ENCODE data around the gene VSIG8. TPM values are rescaled to one million over a fixed set of nuclear protein-coding genes. Genes with fewer than 3 reads are reported as not detected.

The VSIG8 gene
- total RNA-seq, 2 experiments from 2014 or later = not detected

DNA sequence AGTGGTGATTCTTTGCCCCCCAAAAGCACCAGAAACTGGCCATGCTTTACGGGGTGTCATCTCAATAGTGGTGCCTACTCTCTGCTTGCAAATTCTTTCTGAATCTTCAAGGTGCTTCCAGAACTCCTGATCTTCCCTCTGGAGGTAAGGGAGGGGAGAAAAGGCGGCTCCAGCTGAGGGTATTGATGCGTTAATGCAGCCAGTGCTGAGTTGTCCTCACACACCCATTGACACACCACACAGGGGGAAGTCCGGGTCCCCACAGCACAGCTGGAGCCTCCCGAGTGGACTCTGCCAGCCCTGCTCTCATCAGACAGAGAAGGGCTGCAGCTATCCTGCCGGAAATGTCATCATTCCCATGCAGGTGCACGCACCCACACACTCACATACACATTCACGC is 1.2 kb downstream of the VSIG8 start:
- H3K9me3 ChIP-seq (ENCODE audit: control insufficient read depth in 1 of 2, insufficient read depth in 1 of 2, low read length in 2 of 2) = no peaks in the 10 kb centered on the region
- no peak overlapping the region for H3K4me3 Mint-ChIP-seq
- no peaks in the 10 kb centered on the region for H3K36me3 ChIP-seq (ENCODE audit: insufficient read depth, low read length)
- no peak overlapping the region for H3K4me3 ChIP-seq (ENCODE audit: low read length)
- H3K36me3 Mint-ChIP-seq (ENCODE audit: low read depth) = no peaks in the 10 kb centered on the region
- TF ChIP-seq, protein P1, sequence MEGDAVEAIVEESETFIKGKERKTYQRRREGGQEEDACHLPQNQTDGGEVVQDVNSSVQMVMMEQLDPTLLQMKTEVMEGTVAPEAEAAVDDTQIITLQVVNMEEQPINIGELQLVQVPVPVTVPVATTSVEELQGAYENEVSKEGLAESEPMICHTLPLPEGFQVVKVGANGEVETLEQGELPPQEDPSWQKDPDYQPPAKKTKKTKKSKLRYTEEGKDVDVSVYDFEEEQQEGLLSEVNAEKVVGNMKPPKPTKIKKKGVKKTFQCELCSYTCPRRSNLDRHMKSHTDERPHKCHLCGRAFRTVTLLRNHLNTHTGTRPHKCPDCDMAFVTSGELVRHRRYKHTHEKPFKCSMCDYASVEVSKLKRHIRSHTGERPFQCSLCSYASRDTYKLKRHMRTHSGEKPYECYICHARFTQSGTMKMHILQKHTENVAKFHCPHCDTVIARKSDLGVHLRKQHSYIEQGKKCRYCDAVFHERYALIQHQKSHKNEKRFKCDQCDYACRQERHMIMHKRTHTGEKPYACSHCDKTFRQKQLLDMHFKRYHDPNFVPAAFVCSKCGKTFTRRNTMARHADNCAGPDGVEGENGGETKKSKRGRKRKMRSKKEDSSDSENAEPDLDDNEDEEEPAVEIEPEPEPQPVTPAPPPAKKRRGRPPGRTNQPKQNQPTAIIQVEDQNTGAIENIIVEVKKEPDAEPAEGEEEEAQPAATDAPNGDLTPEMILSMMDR (IDR thresholded peaks at IDR 0.05) = no peak
- DNase-seq = no peak
- no peak for ATAC-seq (ENCODE audit: poor library complexity)
- CTCF ChIA-PET = interaction anchor here (1.5 kb wide), 1 partner anchor 12 kb away, joined by 3 read pairs; no protein-coding TSS in a partner anchor
- no peak overlapping the region for H3K27ac Mint-ChIP-seq
- no peaks in the 10 kb centered on the region for H3K27me3 Mint-ChIP-seq
- intact Hi-C loops (cut with DNase I, micrococcal nuclease) = no loop called here
- H3K27me3 ChIP-seq (ENCODE audit: control insufficient read depth in 1 of 2, insufficient read depth in 2 of 2, low read length in 2 of 2) = no peaks in the 10 kb centered on the region
- no peaks in the 10 kb centered on the region for H3K4me1 ChIP-seq (ENCODE audit: insufficient read depth, low read length)
- no peaks in the 10 kb centered on the region for H3K9me3 Mint-ChIP-seq
- H3K4me1 Mint-ChIP-seq (ENCODE audit: low read depth) = peaks cover 3% of the 10 kb centered on the region
- POLR2A ChIA-PET = no interaction called here
- no peak overlapping the region for H3K27ac ChIP-seq (ENCODE audit: low read depth in 1 of 2, low read length in 2 of 2)

DNA sequence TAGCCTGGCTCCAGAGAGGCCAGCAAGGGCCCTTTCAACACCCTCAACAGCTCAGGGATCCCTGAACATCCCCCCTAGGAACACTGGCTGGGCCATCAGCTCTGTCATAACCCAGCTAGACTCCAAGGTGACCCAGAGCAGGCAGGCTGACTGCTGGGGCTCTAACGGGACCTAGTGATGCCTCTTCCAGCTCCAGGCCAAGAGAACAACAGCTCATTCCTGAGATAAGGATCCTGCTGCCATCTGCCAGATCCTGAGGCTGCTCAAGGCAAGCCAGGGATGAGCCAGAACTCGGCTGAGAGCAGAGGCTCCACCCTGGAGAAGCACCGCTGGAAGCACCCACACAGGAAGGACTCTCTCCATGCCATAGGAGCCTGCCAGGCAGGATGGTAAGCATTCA is 2.0 kb downstream of the VSIG8 start:
- H3K4me3 ChIP-seq (ENCODE audit: low read length) = no peak overlapping the region
- intact Hi-C loops (cut with DNase I, micrococcal nuclease) = no loop called here
- ChIA-PET CTCF (interaction anchor here (1.5 kb wide), 1 partner anchor 12 kb away, joined by 3 read pairs; no protein-coding TSS in a partner anchor), POLR2A (no interaction called here)
- no peak overlapping the region for H3K27ac Mint-ChIP-seq
- peaks cover under 1% of the 10 kb centered on the region for H3K4me1 Mint-ChIP-seq (ENCODE audit: low read depth)
- DNase-seq = no peak
- TF ChIP-seq, protein P1 (IDR thresholded peaks at IDR 0.05) = no peak
- no peaks in the 10 kb centered on the region for H3K9me3 ChIP-seq (ENCODE audit: control insufficient read depth in 1 of 2, insufficient read depth in 1 of 2, low read length in 2 of 2)
- no peaks in the 10 kb centered on the region for H3K36me3 Mint-ChIP-seq (ENCODE audit: low read depth)
- H3K9me3 Mint-ChIP-seq = no peaks in the 10 kb centered on the region
- H3K27me3 Mint-ChIP-seq = no peaks in the 10 kb centered on the region
- H3K36me3 ChIP-seq (ENCODE audit: insufficient read depth, low read length) = no peaks in the 10 kb centered on the region
- peaks cover 2% of the 10 kb centered on the region for H3K4me1 ChIP-seq (ENCODE audit: insufficient read depth, low read length)
- H3K27me3 ChIP-seq (ENCODE audit: control insufficient read depth in 1 of 2, insufficient read depth in 2 of 2, low read length in 2 of 2) = no peaks in the 10 kb centered on the region
- ATAC-seq (ENCODE audit: poor library complexity) = no peak
- no peak overlapping the region for H3K27ac ChIP-seq (ENCODE audit: low read depth in 1 of 2, low read length in 2 of 2)
- no peak overlapping the region for H3K4me3 Mint-ChIP-seq

DNA sequence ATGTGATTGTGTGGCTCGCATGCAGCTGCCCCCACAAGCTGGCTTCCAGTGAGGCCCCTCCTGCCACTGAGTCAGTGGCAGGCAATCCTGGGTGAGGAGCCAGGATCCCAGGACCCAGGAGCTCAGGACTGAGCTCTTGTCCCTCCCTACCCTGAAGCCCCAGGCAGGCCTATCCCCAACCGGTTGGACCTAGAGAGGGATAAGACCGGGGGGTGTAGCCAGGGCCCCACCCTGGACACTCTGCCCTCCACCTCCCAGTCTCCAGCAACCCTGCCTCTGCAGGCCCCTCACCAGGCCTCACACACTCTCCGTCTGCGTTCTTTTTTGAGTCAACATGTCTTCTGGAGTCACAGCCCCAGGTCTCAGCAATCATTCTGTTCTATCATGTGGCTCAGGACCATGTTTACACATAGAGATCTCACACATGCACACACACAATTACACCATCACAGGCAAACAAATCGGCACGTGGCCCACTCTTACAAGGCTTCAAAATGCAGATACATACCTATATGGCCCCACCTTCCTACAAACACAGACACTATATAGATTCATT is 2.6 kb downstream of the VSIG8 start:
- peaks cover 8% of the 10 kb centered on the region for H3K4me1 ChIP-seq (ENCODE audit: insufficient read depth, low read length)
- H3K27ac Mint-ChIP-seq = no peak overlapping the region
- POLR2A ChIA-PET = no interaction called here

More for the DNA sequence above, 2.6 kb downstream of the VSIG8 start:
- no peaks in the 10 kb centered on the region for H3K27me3 ChIP-seq (ENCODE audit: control insufficient read depth in 1 of 2, insufficient read depth in 2 of 2, low read length in 2 of 2)
- intact Hi-C loops (cut with DNase I, micrococcal nuclease) = loop anchor here (10.0 kb wide), 2 partner anchors 65 to 75 kb away; partner anchors contain the start of gene TAGLN2 (in 1 of the 2)
- no peak overlapping the region for H3K4me3 ChIP-seq (ENCODE audit: low read length)
- no peaks in the 10 kb centered on the region for H3K36me3 Mint-ChIP-seq (ENCODE audit: low read depth)
- H3K9me3 Mint-ChIP-seq = no peaks in the 10 kb centered on the region
- no peak for ATAC-seq (ENCODE audit: poor library complexity)
- no peak for DNase-seq
- TF ChIP-seq, protein P1 (IDR thresholded peaks at IDR 0.05) = no peak
- H3K36me3 ChIP-seq (ENCODE audit: insufficient read depth, low read length) = no peaks in the 10 kb centered on the region
- CTCF ChIA-PET = no interaction called here
- H3K4me1 Mint-ChIP-seq (ENCODE audit: low read depth) = peaks cover 6% of the 10 kb centered on the region
- H3K27me3 Mint-ChIP-seq = no peaks in the 10 kb centered on the region
- H3K9me3 ChIP-seq (ENCODE audit: control insufficient read depth in 1 of 2, insufficient read depth in 1 of 2, low read length in 2 of 2) = no peaks in the 10 kb centered on the region
- H3K27ac ChIP-seq (ENCODE audit: low read depth in 1 of 2, low read length in 2 of 2) = no peak overlapping the region
- no peak overlapping the region for H3K4me3 Mint-ChIP-seq

Measured in CD4-positive, alpha-beta T cell (primary cell).